ENCODE measurements around the gene MARK3.
"Not testable (repeated sequence)": the region's sequence is repeated elsewhere in the genome, so short reads cannot be mapped to it uniquely, and the experiment has no call there.

Gene MARK3

DNA sequence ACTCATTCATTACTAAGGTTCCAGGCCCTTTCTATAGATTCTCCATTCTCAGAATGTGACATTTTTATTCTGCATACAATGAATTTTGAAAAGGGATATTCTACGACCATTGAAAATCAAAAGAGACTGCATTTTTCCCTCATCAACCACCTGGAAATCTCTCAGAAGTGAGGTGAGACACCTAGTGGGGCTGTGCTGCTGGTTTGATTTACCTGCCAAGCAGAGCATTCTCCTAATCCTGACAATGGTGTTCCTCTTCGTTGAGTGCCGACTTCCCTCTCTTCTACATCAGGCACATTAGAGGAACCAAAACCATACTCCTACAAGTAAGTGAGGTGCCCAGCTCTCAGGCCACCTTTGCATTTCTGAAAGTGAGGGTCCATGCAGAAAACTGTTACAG is 122.5 kb downstream of the MARK3 start:
- Histone ChIP-seq H3K4me1 (ENCODE audit: insufficient read depth, low read length) (no peaks in the 10 kb centered on the region), H3K9ac (ENCODE audit: low read depth, low read length) (no peak overlapping the region), H3K27ac (ENCODE audit: low read depth, low read length) (no peak overlapping the region), H3K4me3 (ENCODE audit: low read length) (no peak overlapping the region), H3K27me3 (ENCODE audit: insufficient read depth, low read length) (no peaks in the 10 kb centered on the region), H3K36me3 (ENCODE audit: insufficient read depth, low read length) (peaks cover 51% of the 10 kb centered on the region), H3K9me3 (ENCODE audit: insufficient read depth, low read depth, low read length) (no peaks in the 10 kb centered on the region)
- WGBS, result 98% methylated on average over 3 of the region's 3 CpGs

DNA sequence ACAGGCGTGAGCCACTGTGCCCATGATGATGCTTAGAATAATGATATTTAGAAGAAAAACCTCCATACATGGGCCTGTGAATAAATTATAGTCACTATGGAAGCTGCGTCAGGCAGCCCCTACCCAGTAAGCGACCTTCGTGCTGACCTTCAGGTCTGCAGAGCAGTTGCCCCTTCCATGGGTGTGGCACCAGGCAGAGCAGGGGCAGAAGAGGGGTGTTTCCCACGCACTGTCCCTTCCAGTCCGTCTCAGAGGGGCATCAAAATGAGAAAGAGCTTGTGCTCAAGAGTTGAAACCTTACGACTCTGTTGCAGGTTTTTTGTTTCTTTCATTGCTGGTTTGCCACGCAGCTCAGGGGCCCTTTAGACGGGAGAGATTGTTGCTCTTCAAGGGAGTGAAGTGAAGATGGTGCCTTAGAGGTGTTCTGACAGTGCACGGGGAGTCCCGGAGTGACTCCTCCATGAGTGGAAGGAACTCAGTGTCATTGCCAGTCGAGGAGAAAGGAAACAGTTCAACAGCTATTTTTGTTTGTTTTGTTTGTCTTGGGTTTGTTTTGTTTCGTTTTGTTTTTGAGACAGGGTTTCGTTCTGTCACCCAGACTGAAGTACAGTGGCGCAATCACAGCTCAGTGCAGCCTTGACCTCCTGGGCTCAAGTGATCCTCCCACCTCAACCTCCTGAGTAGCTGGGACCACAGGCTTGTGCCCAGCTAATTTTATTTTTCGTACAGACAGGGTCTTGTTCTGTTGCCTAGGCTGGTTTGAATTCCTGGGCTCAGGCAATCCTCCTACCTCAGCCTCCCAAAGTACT is 123.5 kb downstream of the MARK3 start:
- Histone ChIP-seq H3K36me3 (ENCODE audit: insufficient read depth, low read length) (peaks cover 41% of the 10 kb centered on the region), H3K4me3 (ENCODE audit: low read length) (no peak overlapping the region), H3K27me3 (ENCODE audit: insufficient read depth, low read length) (no peaks in the 10 kb centered on the region), H3K9ac (ENCODE audit: low read depth, low read length) (no peak overlapping the region), H3K27ac (ENCODE audit: low read depth, low read length) (no peak overlapping the region), H3K9me3 (ENCODE audit: insufficient read depth, low read depth, low read length) (no peaks in the 10 kb centered on the region), H3K4me1 (ENCODE audit: insufficient read depth, low read length) (no peaks in the 10 kb centered on the region)
- WGBS, result 91% methylated on average over 16 of the region's 16 CpGs

DNA sequence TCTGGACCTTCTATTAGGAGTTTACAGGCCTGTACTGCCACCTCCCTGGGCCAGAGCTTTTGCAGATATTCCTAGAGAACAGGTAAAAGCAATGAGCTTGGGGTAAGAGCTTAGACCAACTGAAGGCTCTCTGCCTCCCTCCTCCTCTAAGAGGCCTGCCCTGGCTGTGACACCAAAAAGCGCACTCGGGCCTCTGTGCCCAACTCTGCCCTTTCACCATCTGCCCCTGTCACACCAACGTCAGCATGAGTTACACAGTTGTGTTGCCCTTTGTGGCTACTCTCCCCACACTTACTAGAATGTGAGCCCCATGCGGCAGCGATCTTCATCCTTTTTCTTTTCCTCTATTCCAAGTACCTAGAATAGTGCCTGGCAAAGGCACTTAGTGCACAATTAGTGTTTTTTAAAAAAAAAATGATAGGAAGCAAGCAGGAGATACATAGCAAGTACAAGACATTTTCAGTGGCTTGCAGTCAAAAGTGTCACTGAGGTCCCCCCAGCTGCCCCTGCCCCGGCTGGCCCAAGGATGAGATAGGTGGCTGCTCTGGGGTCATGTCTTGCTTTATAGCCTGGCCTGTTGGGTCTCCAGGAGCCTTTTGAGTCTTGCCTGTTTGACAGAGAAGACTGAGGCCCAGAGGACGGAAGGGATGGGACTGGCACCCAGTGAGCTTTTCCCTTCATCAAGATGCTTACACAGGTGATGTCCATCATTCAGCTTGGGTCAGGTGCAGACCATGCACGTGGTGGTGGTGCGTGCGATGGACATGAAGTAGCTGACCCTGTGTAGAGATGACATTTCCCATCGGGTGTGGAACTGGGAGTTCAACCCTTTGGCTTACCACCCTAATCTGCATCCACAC is 124.9 kb downstream of the MARK3 start:
- H3K27me3 ChIP-seq (ENCODE audit: insufficient read depth, low read length), result no peaks in the 10 kb centered on the region
- H3K4me1 ChIP-seq (ENCODE audit: insufficient read depth, low read length), result no peaks in the 10 kb centered on the region
- H3K36me3 ChIP-seq (ENCODE audit: insufficient read depth, low read length), result peaks cover 29% of the 10 kb centered on the region
- no peak overlapping the region for H3K27ac ChIP-seq (ENCODE audit: low read depth, low read length)
- no peak overlapping the region for H3K9ac ChIP-seq (ENCODE audit: low read depth, low read length)
- H3K9me3 ChIP-seq (ENCODE audit: insufficient read depth, low read depth, low read length), result no peaks in the 10 kb centered on the region
- H3K4me3 ChIP-seq (ENCODE audit: low read length), result no peak overlapping the region
- 96% methylated on average over 11 of the region's 11 CpGs for WGBS

DNA sequence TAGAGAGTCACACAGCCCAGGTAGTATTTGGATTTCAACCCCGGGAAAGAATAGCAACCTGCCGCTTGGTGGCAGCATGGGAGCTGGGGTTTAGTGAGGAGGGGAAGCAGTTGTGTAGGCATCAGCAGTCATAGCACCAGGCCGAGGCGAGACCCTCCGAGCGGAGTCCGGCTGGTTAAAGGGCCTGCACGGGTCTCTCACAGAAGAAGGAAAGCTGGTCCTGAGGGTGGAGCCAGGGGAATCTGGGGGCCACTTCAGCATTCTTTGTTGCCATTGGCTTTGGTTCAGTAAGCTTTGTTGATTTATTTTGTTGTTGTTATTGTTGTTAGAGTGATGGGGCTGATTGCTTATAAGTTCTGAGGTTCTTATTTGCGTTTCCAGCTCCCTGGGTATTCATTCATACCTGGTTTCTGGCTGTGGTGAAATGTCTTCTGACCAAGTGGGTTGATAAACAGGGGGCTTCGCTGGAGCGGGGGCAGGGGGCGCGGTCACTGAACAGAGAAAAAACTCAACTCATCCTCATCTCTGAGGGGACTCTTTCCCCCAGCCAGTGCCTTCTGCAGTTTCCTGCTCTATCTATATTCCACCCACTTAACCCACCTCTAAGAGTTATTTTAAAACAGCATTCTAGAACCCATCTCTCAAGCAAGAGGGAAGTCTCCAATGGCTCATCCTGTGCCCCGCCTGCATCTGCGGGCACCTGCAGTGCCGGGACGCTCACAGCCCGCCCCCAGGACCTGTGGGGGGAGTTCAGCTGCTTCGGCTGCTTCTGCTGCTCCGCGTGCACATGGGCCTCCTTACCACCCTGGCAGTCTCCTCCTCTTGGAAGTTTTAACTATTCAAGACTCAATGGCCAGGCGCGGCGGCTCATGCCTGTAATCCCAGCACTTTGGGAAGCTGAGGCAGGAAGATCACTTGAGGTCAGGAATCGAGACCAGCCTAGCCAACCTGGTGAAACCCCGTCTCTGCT is 125.8 kb downstream of the MARK3 start:
- no peaks in the 10 kb centered on the region for H3K9me3 ChIP-seq (ENCODE audit: insufficient read depth, low read depth, low read length)
- peaks cover 24% of the 10 kb centered on the region for H3K36me3 ChIP-seq (ENCODE audit: insufficient read depth, low read length)

DNA sequence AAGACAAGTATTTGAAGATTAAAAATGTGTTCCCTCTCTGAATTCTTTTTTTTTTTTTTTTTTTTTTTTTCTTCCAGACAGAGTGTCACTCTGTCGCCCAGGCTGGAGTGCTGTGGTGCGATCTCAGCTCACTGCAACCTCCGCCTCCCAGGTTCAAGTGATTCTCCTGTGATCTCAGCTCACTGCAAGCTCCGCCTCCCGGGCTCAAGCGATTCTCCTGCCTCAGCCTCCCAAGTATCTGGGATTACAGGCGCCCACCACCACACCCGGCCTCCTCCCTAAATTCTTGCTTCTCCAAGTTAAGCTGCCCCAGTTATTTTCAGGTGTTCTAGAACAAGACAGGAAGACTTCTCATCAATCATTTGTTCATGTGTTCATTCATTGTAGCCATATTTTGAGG is 127.0 kb downstream of the MARK3 start:
- not testable (repeated sequence) for H3K4me3 ChIP-seq (ENCODE audit: low read length); H3K27me3 ChIP-seq (ENCODE audit: insufficient read depth, low read length); H3K4me1 ChIP-seq (ENCODE audit: insufficient read depth, low read length); H3K9me3 ChIP-seq (ENCODE audit: insufficient read depth, low read depth, low read length); H3K27ac ChIP-seq (ENCODE audit: low read depth, low read length); H3K9ac ChIP-seq (ENCODE audit: low read depth, low read length)
- H3K36me3 ChIP-seq (ENCODE audit: insufficient read depth, low read length), result peaks cover 19% of the 10 kb centered on the region
- WGBS, result 92% methylated on average over 8 of the region's 8 CpGs

More for the DNA sequence above, 125.8 kb downstream of the MARK3 start:
- Histone ChIP-seq H3K4me3 (ENCODE audit: low read length) (no peak overlapping the region), H3K9ac (ENCODE audit: low read depth, low read length) (no peak overlapping the region), H3K4me1 (ENCODE audit: insufficient read depth, low read length) (no peaks in the 10 kb centered on the region), H3K27ac (ENCODE audit: low read depth, low read length) (no peak overlapping the region), H3K27me3 (ENCODE audit: insufficient read depth, low read length) (no peaks in the 10 kb centered on the region)
- 94% methylated on average over 26 of the region's 26 CpGs for WGBS

DNA sequence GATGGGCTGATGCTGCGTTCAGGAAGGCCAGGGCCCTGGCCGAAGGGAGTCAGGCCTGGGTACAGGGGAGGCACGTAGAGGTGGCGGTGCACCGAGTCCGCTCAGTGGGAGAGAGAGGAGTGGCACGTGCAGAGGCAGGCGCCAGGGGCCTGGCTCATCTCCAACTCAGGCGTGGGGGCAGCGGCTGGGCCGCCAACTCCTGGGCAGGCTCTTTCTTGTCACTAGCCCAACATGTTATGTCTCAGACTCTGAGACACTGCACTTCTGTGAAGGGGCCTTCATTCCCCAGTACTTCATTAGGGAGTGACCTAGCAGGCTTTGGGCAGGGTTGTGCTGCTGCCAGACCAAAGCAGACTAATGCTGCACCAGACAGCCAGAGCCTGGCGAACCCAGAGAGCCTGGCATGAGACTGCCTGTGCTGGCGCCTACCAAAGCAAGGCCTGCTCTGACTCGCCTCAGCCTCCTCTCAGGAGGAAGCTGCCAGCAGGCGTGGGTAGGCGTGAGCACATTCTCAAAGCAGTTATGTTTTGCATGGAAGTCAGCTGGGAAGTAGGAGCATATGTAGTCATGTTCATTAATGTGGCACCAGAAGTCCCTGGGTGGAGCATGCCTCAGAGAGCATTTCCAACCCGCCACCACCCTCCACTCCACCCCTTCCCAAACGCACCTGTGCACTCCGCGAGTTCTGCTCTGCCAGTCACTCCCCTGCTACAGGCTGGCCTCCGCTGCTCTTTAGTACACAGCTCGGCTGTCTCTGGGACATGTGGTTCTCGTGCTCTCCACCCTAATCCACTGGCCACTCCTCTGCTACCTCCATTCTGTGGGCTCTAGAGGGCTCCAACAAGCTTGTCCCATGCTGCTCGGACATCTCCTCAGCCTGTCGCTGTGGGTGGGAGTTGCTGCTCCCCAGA is 127.7 kb downstream of the MARK3 start:
- 91% methylated on average over 25 of the region's 25 CpGs for WGBS
- Histone ChIP-seq H3K4me3 (ENCODE audit: low read length) (no peak overlapping the region), H3K27ac (ENCODE audit: low read depth, low read length) (no peak overlapping the region), H3K9me3 (ENCODE audit: insufficient read depth, low read depth, low read length) (no peaks in the 10 kb centered on the region), H3K9ac (ENCODE audit: low read depth, low read length) (no peak overlapping the region), H3K27me3 (ENCODE audit: insufficient read depth, low read length) (no peaks in the 10 kb centered on the region), H3K36me3 (ENCODE audit: insufficient read depth, low read length) (peaks cover 11% of the 10 kb centered on the region), H3K4me1 (ENCODE audit: insufficient read depth, low read length) (no peaks in the 10 kb centered on the region)

DNA sequence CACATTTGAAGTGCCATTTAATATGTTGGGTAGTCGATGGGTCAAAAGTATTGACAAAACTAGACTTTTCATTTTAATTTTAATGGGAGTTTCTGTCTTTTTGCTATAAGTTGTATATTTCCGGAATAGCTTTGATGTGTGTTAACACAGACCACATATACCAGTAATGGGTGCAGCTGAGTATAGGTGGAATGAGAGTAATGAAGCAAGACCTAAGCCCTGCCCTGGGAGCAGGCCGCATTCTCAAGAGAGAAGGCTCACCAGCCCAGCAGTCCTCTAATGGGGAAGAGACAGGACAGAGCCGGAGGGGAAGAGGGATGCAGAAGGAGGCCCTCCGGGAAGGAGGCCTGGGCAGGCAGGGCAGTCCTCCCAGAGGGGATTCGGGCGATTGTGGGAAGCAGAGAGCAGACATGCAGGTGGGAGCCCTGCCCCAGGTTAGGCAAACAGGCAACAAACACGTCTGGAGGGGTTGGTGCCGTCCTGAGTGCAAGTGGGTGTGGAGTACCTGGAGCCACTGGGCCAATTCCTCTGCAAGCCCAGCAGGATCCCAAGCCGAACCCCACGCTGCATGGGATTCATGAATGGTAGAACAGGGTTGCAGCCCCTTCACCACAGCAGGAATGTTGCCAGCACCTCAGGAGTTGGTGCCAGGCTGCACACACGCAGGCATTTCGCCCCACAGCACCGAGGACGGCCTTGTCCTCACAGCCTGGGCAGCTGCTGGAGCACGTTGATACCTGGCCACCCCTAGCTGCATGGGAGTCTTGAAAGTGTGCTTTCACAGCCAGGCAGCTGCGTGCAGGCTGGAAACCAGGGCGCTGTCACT is 129.6 kb downstream of the MARK3 start:
- no peaks in the 10 kb centered on the region; the same call in 1 of the 2 replicates for H3K4me1 ChIP-seq (ENCODE audit: insufficient read depth, low read length)
- H3K27me3 ChIP-seq (ENCODE audit: insufficient read depth, low read length), result no peaks in the 10 kb centered on the region
- H3K9me3 ChIP-seq (ENCODE audit: insufficient read depth, low read depth, low read length), result no peaks in the 10 kb centered on the region
- peaks cover 7% of the 10 kb centered on the region for H3K36me3 ChIP-seq (ENCODE audit: insufficient read depth, low read length)
- H3K4me3 ChIP-seq (ENCODE audit: low read length), result no peak overlapping the region
- no peak overlapping the region for H3K27ac ChIP-seq (ENCODE audit: low read depth, low read length)
- H3K9ac ChIP-seq (ENCODE audit: low read depth, low read length), result no peak overlapping the region
- 86% methylated on average over 17 of the region's 18 CpGs for WGBS

DNA sequence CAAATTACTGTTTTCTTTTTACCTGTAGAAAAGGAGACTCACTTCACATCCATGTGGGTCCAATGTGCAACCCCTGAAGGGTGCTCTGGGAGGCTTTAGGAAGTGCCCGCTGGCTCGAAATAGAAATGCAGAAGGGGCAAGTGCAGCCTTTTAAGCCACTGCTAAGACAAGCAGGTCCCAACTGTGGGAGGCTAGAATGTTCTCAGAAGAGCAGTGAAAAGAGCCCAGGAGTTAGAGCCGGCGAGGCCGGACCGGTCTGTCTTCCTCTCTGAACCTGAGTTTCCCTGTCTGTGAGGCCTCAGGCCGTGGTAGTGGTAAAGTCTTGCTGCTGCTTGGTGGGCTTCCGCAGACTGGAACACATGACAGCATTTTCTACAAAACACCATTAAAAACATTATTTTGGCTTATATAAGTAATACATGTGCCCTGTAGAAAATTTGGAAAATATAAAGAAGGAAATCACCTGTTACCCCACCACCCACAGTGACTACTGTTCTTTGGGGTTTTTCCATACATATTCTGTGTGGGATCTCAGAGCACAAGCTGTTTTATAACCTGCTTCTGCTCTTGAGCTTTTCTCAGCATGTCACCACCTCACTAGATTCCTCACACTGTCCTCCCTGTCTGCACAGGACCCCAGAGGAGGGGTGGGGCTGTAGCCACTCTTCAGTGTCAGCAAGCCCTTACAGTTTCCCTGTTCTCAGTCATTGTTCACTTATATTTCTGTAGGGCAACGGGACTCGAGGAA is 131.4 kb downstream of the MARK3 start:
- no peak overlapping the region for H3K4me3 ChIP-seq (ENCODE audit: low read length)
- no peaks in the 10 kb centered on the region; the same call in 1 of the 2 replicates for H3K4me1 ChIP-seq (ENCODE audit: insufficient read depth, low read length)
- no peaks in the 10 kb centered on the region for H3K9me3 ChIP-seq (ENCODE audit: insufficient read depth, low read depth, low read length)
- peaks cover 16% of the 10 kb centered on the region for H3K36me3 ChIP-seq (ENCODE audit: insufficient read depth, low read length)
- no peak overlapping the region; the same call in 1 of the 2 replicates for H3K27ac ChIP-seq (ENCODE audit: low read depth, low read length)
- 90% methylated on average over 9 of the region's 10 CpGs for WGBS
- H3K9ac ChIP-seq (ENCODE audit: low read depth, low read length), result no peak overlapping the region
- H3K27me3 ChIP-seq (ENCODE audit: insufficient read depth, low read length), result no peaks in the 10 kb centered on the region

DNA sequence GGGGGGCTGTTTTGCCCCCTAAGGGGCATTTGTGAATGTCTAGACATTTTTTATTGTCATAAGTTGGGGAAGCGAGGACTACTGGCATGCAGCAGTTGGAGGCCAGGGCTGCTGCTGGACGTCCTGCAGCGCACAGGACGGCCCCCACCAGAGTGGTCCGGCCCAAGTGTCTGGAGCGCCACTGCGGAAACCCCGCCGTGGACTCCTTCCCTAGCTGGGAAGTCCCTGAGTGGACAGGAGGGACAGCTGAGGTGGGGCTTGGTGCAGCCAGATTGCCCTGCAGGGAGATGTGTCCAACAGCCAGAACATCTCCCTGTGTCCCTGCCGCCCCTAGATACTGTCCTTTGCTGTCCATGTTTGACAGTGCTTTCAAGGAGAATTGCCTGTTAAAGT is 132.0 kb downstream of the MARK3 start:
- Histone ChIP-seq H3K27ac (ENCODE audit: low read depth, low read length) (no peak overlapping the region; the same call in 1 of the 2 replicates), H3K4me3 (ENCODE audit: low read length) (no peak overlapping the region), H3K9ac (ENCODE audit: low read depth, low read length) (no peak overlapping the region), H3K36me3 (ENCODE audit: insufficient read depth, low read length) (peaks cover 16% of the 10 kb centered on the region), H3K4me1 (ENCODE audit: insufficient read depth, low read length) (no peaks in the 10 kb centered on the region; the same call in 1 of the 2 replicates), H3K27me3 (ENCODE audit: insufficient read depth, low read length) (no peaks in the 10 kb centered on the region), H3K9me3 (ENCODE audit: insufficient read depth, low read depth, low read length) (no peaks in the 10 kb centered on the region)
- WGBS, result 93% methylated on average over 10 of the region's 10 CpGs
